SU-DHL-6 (cell line): ENCODE measurements around the gene BCO2.

Experiments used
- H2AFZ ChIP-seq: fragments of 200-600 bp; sonication (generic); 2 replicates; pipeline ENCODE4 v1.6.1; 2014; ENCODE audit warnings: low read depth, mild to moderate bottlenecking, moderate library complexity, mixed read lengths, antibody characterized with exemption, low read length; ENCODE audit not compliant: severe bottlenecking
- H3F3A ChIP-seq: fragments of 200-600 bp; shearing (Covaris generic); 2 replicates; pipeline ENCODE4 v1.6.0; 2016; ENCODE audit warnings: antibody characterized with exemption, mild to moderate bottlenecking; ENCODE audit not compliant: insufficient read depth
- H3K27ac ChIP-seq: fragments of 200-600 bp; sonication (generic); 2 replicates; pipeline ENCODE4 v1.5.1; 2016; ENCODE audit warnings: low read depth, mild to moderate bottlenecking, low read length, moderate library complexity, mixed read lengths
- H3K27me3 ChIP-seq: fragments of 200-600 bp; sonication (generic), shearing (Covaris generic); 2 replicates; pipeline ENCODE4 v1.6.0; 2014; ENCODE audit warnings: mild to moderate bottlenecking, low read length
- H3K36me3 ChIP-seq: fragments of 200-600 bp; sonication (generic); 2 replicates; pipeline ENCODE4 v1.6.1; 2014; ENCODE audit warnings: mild to moderate bottlenecking, low read length, mixed read lengths
- H3K4me2 ChIP-seq: fragments of 300-600, 200-600 bp; shearing (Covaris generic), sonication (generic); 2 replicates; pipeline ENCODE4 v1.6.0; 2014; ENCODE audit warnings: low read length, low read depth, mild to moderate bottlenecking; ENCODE audit not compliant: poor library complexity, severe bottlenecking
- H3K4me3 ChIP-seq: fragments of 200-600 bp; sonication (generic); 2 replicates; pipeline ENCODE4 v1.5.1; 2014; ENCODE audit warnings: antibody characterized with exemption, low read length, mild to moderate bottlenecking, mixed read lengths; ENCODE audit not compliant: insufficient read depth, poor library complexity, severe bottlenecking
- H3K79me2 ChIP-seq: fragments of 200-600 bp; sonication (generic); 2 replicates; pipeline ENCODE4 v1.6.1; 2014; ENCODE audit warnings: mild to moderate bottlenecking, low read length, moderate library complexity; ENCODE audit not compliant: insufficient read depth
- H3K9ac ChIP-seq: fragments of 200-600 bp; sonication (generic); 2 replicates; pipeline ENCODE4 v1.7.0; 2014; ENCODE audit warnings: mild to moderate bottlenecking, low read length
- H3K9me2 ChIP-seq: fragments of 200-600 bp; sonication (generic); replicated peaks from 2 replicates; pipeline ENCODE4 v1.6.1; 2014; ENCODE audit warnings: low read length; ENCODE audit not compliant: insufficient read depth
- H3K9me3 ChIP-seq: fragments of 200-600 bp; sonication (generic); 2 replicates; pipeline ENCODE4 v1.6.1; 2014; ENCODE audit warnings: low read length, mixed read lengths; ENCODE audit not compliant: insufficient read depth
- H4K20me1 ChIP-seq: fragments of 200-600 bp; sonication (generic); 2 replicates; pipeline ENCODE4 v1.6.1; 2014; ENCODE audit warnings: low read depth, mild to moderate bottlenecking, antibody characterized with exemption, low read length, moderate library complexity, mixed read lengths
- EZH2phosphoT487 ChIP-seq: fragments of 200-600 bp; sonication (generic), shearing (Covaris generic); conservative IDR thresholded peaks from 2 replicates; pipeline ENCODE4 v1.6.1; 2018; ENCODE audit warnings: mild to moderate bottlenecking, antibody characterized with exemption, low read length, moderate library complexity, mixed read lengths
- TF ChIP-seq, protein P1 (sequence below): fragments of 200-600 bp; sonication (generic); IDR thresholded peaks from one replicate; pipeline ENCODE4 v1.5.1; 2017; ENCODE audit warnings: antibody characterized with exemption, mild to moderate bottlenecking, low read length, moderate library complexity; ENCODE audit not compliant: insufficient read depth, poor library complexity, severe bottlenecking

Gene BCO2

DNA sequence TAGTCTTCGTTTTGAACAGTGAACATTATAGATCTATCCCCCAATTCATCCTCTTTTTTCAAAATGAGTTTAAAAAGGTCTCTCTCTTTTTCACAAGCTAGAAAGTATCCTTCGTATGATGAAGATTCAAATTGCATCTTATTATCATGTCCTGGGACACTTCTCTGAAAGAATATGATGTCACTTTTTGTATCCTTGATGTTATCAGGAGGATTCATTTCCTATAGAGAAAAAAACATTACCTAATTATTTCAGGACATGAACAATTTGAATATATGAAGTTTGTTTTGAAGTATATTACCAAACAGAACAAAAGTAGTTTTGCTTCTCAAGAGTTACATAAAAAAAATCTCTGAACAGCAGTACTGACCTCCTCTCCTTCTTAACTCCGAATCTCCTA is 31.7 kb upstream of the BCO2 start:
- Histone ChIP-seq H3K36me3 (no peaks in the 10 kb centered on the region), H3K9ac (no peak overlapping the region), H3K27me3 (no peaks in the 10 kb centered on the region), H3K79me2 (no peaks in the 10 kb centered on the region), H3K9me2 (no peaks in the 10 kb centered on the region), H4K20me1 (no peaks in the 10 kb centered on the region), H3K27ac (no peak overlapping the region), H2AFZ (no peak overlapping the region), H3F3A (no peaks in the 10 kb centered on the region), H3K4me3 (no peak overlapping the region), H3K9me3 (no peaks in the 10 kb centered on the region), H3K4me2 (no peak overlapping the region)
- TF ChIP-seq, protein P1, sequence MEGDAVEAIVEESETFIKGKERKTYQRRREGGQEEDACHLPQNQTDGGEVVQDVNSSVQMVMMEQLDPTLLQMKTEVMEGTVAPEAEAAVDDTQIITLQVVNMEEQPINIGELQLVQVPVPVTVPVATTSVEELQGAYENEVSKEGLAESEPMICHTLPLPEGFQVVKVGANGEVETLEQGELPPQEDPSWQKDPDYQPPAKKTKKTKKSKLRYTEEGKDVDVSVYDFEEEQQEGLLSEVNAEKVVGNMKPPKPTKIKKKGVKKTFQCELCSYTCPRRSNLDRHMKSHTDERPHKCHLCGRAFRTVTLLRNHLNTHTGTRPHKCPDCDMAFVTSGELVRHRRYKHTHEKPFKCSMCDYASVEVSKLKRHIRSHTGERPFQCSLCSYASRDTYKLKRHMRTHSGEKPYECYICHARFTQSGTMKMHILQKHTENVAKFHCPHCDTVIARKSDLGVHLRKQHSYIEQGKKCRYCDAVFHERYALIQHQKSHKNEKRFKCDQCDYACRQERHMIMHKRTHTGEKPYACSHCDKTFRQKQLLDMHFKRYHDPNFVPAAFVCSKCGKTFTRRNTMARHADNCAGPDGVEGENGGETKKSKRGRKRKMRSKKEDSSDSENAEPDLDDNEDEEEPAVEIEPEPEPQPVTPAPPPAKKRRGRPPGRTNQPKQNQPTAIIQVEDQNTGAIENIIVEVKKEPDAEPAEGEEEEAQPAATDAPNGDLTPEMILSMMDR, result no peak
- TF ChIP-seq EZH2phosphoT487, result no peak

DNA sequence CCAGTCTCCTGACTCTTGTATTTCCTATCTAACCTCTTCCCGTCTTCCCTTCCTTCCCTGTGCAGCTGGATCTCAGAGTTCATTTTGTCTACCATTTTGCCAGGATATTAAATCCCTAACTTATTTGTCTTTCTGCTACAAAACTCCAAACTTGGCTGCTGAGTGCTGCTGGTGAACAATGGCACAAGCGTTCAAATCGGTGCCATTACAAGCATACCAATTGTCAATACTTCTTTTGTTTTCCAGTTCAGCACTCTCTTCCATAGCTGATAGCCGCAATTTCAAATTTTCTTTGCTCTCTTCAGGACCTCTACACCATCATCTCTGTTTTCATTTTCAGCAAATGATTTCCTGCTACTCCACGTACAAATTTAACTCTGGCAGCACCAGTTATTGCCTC is 24.8 kb upstream of the BCO2 start:
- H3K27me3 ChIP-seq, result no peaks in the 10 kb centered on the region
- no peaks in the 10 kb centered on the region for H3K9me3 ChIP-seq
- TF ChIP-seq EZH2phosphoT487, result no peak
- TF ChIP-seq, protein P1, result no peak
- no peaks in the 10 kb centered on the region for H3F3A ChIP-seq
- no peak overlapping the region for H3K4me2 ChIP-seq
- no peak overlapping the region for H3K27ac ChIP-seq
- no peak overlapping the region for H2AFZ ChIP-seq
- no peaks in the 10 kb centered on the region for H4K20me1 ChIP-seq
- no peak overlapping the region for H3K4me3 ChIP-seq
- H3K79me2 ChIP-seq, result no peaks in the 10 kb centered on the region
- no peaks in the 10 kb centered on the region for H3K9me2 ChIP-seq
- H3K36me3 ChIP-seq, result no peaks in the 10 kb centered on the region
- no peak overlapping the region for H3K9ac ChIP-seq

DNA sequence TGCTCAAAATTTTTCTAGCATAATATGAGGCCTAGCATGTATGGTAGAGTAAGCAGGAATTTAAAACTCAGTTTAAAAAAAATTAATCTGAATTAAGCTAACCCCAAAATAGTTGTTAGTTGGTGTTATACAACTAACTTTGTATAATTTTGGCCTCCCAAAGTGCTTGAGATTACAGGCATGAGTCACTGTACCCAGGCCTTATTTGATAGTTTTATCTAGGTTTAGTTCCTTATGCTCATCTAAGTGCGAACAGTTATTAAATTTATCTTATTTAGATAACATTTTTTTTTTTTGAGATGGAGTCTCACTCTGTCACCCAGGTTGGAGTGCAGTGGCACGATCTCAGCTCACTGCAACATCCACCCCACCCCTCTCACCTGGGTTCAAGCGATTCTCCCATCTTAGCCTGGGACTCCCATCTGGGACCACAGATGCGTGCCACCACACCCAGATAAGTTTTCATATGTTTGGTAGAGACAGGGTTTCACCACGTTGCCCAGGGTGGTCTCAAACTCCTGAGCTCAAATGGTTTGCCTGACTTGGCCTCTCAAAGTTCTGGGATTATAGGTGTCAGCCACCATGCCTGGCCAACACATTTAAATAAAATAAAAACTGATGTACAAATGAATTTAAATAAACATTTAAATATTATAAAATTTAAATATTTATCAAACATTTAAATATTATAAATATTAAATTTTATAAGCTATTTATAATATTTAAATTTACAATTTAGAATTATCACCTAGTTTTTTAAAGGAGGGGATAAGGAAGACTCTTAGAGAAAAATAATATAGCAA is 19.0 kb upstream of the BCO2 start:
- no peaks in the 10 kb centered on the region for H4K20me1 ChIP-seq
- no peak overlapping the region for H3K4me2 ChIP-seq
- no peaks in the 10 kb centered on the region for H3K27me3 ChIP-seq
- H3K4me3 ChIP-seq, result no peak overlapping the region
- H3K9me2 ChIP-seq, result no peaks in the 10 kb centered on the region
- H2AFZ ChIP-seq, result no peak overlapping the region
- no peak overlapping the region for H3K27ac ChIP-seq
- no peak overlapping the region for H3K9ac ChIP-seq
- TF ChIP-seq, protein P1, result no peak
- no peak for TF ChIP-seq EZH2phosphoT487
- no peaks in the 10 kb centered on the region for H3K9me3 ChIP-seq
- H3K79me2 ChIP-seq, result no peaks in the 10 kb centered on the region
- no peaks in the 10 kb centered on the region for H3K36me3 ChIP-seq
- no peaks in the 10 kb centered on the region for H3F3A ChIP-seq
